ENCODE data around the gene RNF186.

Gene RNF186

DNA sequence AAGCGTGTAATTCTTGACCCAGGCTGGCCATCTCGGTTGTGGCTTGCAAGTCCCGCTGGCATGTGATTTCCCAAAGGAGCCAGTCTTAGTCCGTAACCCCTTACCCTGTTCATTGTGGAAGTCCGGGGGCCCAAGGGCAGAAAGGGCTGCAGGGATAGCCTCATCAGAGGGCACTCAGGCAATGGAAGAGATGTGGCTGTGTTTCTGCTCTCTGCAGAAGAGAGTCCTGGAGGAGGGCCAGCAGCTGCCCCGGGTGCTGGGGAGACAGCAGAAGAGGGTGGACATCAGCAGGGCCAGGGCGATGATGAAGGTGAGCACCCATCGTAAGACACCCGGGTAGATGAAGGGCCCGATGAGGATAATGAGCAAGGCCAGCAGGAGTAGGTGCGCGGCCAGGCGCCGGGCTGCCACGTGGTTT, 830 bp downstream of the RNF186 start:
- Histone ChIP-seq H2BK5ac (ENCODE audit: low read length) (no peak overlapping the region), H3K23ac (ENCODE audit: low read length) (no peak overlapping the region), H4K5ac (ENCODE audit: low read length) (no peak overlapping the region), H3K4me1 (ENCODE audit: control insufficient read depth, low read depth, low read length) (peaks cover 5% of the 10 kb centered on the region), H3K4me3 (ENCODE audit: low read length) (no peak overlapping the region), H3K4me2 (ENCODE audit: low read length) (no peak overlapping the region), H3K27ac (ENCODE audit: low read depth, low read length) (no peak overlapping the region), H3K9ac (ENCODE audit: low read length) (no peak overlapping the region), H3K79me2 (ENCODE audit: control insufficient read depth, insufficient read depth, low read length) (no peaks in the 10 kb centered on the region), H3K79me1 (ENCODE audit: low read length) (no peaks in the 10 kb centered on the region), H3K36me3 (ENCODE audit: control insufficient read depth, insufficient read depth, low read length) (no peaks in the 10 kb centered on the region), H4K8ac (ENCODE audit: low read depth, low read length) (no peak overlapping the region), H3K56ac (ENCODE audit: low read length) (peak overlapping the region; percentile 15), H3K18ac (ENCODE audit: low read length) (no peak overlapping the region), H3K4ac (ENCODE audit: low read depth, low read length) (no peak overlapping the region), H2AK5ac (ENCODE audit: low read length) (no peak overlapping the region), H3K27me3 (ENCODE audit: insufficient read depth, low read length, poor library complexity) (no peaks in the 10 kb centered on the region), H2BK120ac (ENCODE audit: low read depth, low read length) (no peak overlapping the region), H2BK15ac (replicated peaks; ENCODE audit: low read depth) (no peak overlapping the region)
- no peak for DNase-seq
- WGBS (ENCODE audit: extremely low coverage, insufficient coverage, low lambda C conversion rate), result no CpG with 5 or more reads among the region's 15 CpGs

GRCh38 chr1:19813643-19813960, 1.5 kb downstream of the RNF186 start:
- no peak overlapping the region for H3K18ac ChIP-seq (ENCODE audit: low read length)
- no peak overlapping the region for H3K27ac ChIP-seq (ENCODE audit: low read depth, low read length)
- no peak overlapping the region for H3K23ac ChIP-seq (ENCODE audit: low read length)
- no peak overlapping the region for H3K56ac ChIP-seq (ENCODE audit: low read length)
- H3K79me2 ChIP-seq (ENCODE audit: control insufficient read depth, insufficient read depth, low read length), result no peaks in the 10 kb centered on the region
- H3K4ac ChIP-seq (ENCODE audit: low read depth, low read length), result no peak overlapping the region
- H2AK5ac ChIP-seq (ENCODE audit: low read length), result no peak overlapping the region
- H3K4me3 ChIP-seq (ENCODE audit: low read length), result no peak overlapping the region
- DNase-seq, result no peak
- no peak overlapping the region for H4K8ac ChIP-seq (ENCODE audit: low read depth, low read length)
- H3K4me1 ChIP-seq (ENCODE audit: control insufficient read depth, low read depth, low read length), result peaks cover 5% of the 10 kb centered on the region
- no peaks in the 10 kb centered on the region for H3K36me3 ChIP-seq (ENCODE audit: control insufficient read depth, insufficient read depth, low read length)
- H3K4me2 ChIP-seq (ENCODE audit: low read length), result no peak overlapping the region
- no CpG with 5 or more reads among the region's 4 CpGs for WGBS (ENCODE audit: extremely low coverage, insufficient coverage, low lambda C conversion rate)
- H2BK5ac ChIP-seq (ENCODE audit: low read length), result no peak overlapping the region
- H3K79me1 ChIP-seq (ENCODE audit: low read length), result no peaks in the 10 kb centered on the region
- no peak overlapping the region for H4K5ac ChIP-seq (ENCODE audit: low read length)
- no peak overlapping the region for H3K9ac ChIP-seq (ENCODE audit: low read length)
- H2BK15ac ChIP-seq (replicated peaks; ENCODE audit: low read depth), result no peak overlapping the region
- H3K27me3 ChIP-seq (ENCODE audit: insufficient read depth, low read length, poor library complexity), result no peaks in the 10 kb centered on the region
- no peak overlapping the region for H2BK120ac ChIP-seq (ENCODE audit: low read depth, low read length)

DNA sequence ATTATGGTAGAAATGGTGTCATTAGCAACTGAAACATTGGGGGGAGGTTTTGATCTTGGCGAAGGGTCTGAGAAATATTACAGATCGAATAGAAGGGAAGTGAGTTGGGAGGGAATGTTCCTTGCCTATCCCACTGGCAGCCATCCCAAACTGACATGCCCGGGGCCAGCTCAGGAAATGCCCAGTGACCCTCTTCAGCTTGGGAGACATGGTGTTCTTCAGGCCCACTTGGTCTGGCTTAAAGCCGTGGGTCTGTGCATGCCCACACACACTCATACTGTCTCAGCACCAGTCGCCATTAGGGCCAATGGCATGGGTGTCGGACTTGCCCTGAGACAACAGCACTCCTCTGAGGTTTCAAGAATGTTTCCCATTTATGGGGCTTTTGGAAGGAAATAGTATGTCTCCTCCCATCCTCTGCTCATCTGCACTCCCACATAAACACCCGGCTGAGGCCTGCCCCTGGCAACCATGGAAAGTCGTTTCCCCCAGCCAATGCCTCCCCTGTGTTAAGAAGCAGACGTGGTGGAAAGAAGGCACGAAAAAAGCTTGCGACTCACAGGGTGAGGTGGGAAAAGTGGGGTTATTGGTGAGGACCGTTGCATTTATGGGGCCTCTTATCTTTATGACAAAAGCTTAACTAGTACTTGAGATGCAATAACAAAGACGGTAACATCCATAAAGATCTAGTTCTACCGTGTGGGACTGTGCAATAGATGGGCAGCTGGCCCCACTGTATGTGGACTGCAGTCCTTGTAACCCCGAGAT, 2.0 kb downstream of the RNF186 start:
- H2BK120ac ChIP-seq (ENCODE audit: low read depth, low read length), result no peak overlapping the region
- H3K79me2 ChIP-seq (ENCODE audit: control insufficient read depth, insufficient read depth, low read length), result no peaks in the 10 kb centered on the region
- no peak overlapping the region for H3K56ac ChIP-seq (ENCODE audit: low read length)
- no peak overlapping the region for H3K27ac ChIP-seq (ENCODE audit: low read depth, low read length)
- no peak overlapping the region for H4K8ac ChIP-seq (ENCODE audit: low read depth, low read length)
- H4K5ac ChIP-seq (ENCODE audit: low read length), result no peak overlapping the region
- H3K79me1 ChIP-seq (ENCODE audit: low read length), result no peaks in the 10 kb centered on the region
- no peak overlapping the region for H3K4me3 ChIP-seq (ENCODE audit: low read length)
- no peaks in the 10 kb centered on the region for H3K27me3 ChIP-seq (ENCODE audit: insufficient read depth, low read length, poor library complexity)
- H3K9ac ChIP-seq (ENCODE audit: low read length), result no peak overlapping the region
- H3K4me2 ChIP-seq (ENCODE audit: low read length), result no peak overlapping the region
- no CpG with 5 or more reads among the region's 15 CpGs for WGBS (ENCODE audit: extremely low coverage, insufficient coverage, low lambda C conversion rate)
- H3K23ac ChIP-seq (ENCODE audit: low read length), result no peak overlapping the region
- H2BK5ac ChIP-seq (ENCODE audit: low read length), result no peak overlapping the region
- H3K36me3 ChIP-seq (ENCODE audit: control insufficient read depth, insufficient read depth, low read length), result no peaks in the 10 kb centered on the region
- peaks cover 5% of the 10 kb centered on the region for H3K4me1 ChIP-seq (ENCODE audit: control insufficient read depth, low read depth, low read length)
- DNase-seq, result no peak
- H2AK5ac ChIP-seq (ENCODE audit: low read length), result no peak overlapping the region
- H2BK15ac ChIP-seq (replicated peaks; ENCODE audit: low read depth), result no peak overlapping the region
- no peak overlapping the region for H3K4ac ChIP-seq (ENCODE audit: low read depth, low read length)
- H3K18ac ChIP-seq (ENCODE audit: low read length), result no peak overlapping the region

- H2BK15ac ChIP-seq (replicated peaks; ENCODE audit: low read depth), result no peak overlapping the region
- no peak overlapping the region for H3K27ac ChIP-seq (ENCODE audit: low read depth, low read length)
- H3K56ac ChIP-seq (ENCODE audit: low read length), result no peak overlapping the region
- no peaks in the 10 kb centered on the region for H3K27me3 ChIP-seq (ENCODE audit: insufficient read depth, low read length, poor library complexity)
- no peak overlapping the region for H3K23ac ChIP-seq (ENCODE audit: low read length)
- no peaks in the 10 kb centered on the region for H3K79me1 ChIP-seq (ENCODE audit: low read length)
- no peak overlapping the region for H2BK120ac ChIP-seq (ENCODE audit: low read depth, low read length)
- no peak overlapping the region for H4K8ac ChIP-seq (ENCODE audit: low read depth, low read length)
- H3K79me2 ChIP-seq (ENCODE audit: control insufficient read depth, insufficient read depth, low read length), result no peaks in the 10 kb centered on the region
- H3K9ac ChIP-seq (ENCODE audit: low read length), result no peak overlapping the region
- H3K36me3 ChIP-seq (ENCODE audit: control insufficient read depth, insufficient read depth, low read length), result no peaks in the 10 kb centered on the region
- H3K4me2 ChIP-seq (ENCODE audit: low read length), result no peak overlapping the region
- no peak overlapping the region for H2AK5ac ChIP-seq (ENCODE audit: low read length)
- H3K4me3 ChIP-seq (ENCODE audit: low read length), result no peak overlapping the region
- H3K4me1 ChIP-seq (ENCODE audit: control insufficient read depth, low read depth, low read length), result peaks cover 3% of the 10 kb centered on the region
- no peak overlapping the region for H3K18ac ChIP-seq (ENCODE audit: low read length)
- WGBS (ENCODE audit: extremely low coverage, insufficient coverage, low lambda C conversion rate), result no CpG with 5 or more reads among the region's 5 CpGs
- peak; percentile 72 for DNase-seq
- no peak overlapping the region for H4K5ac ChIP-seq (ENCODE audit: low read length)
- no peak overlapping the region for H2BK5ac ChIP-seq (ENCODE audit: low read length)
- no peak overlapping the region for H3K4ac ChIP-seq (ENCODE audit: low read depth, low read length)
Observed at GRCh38 chr1:19811206-19811851, 3.8 kb downstream of the RNF186 start.

GRCh38 chr1:19809044-19809750, 5.9 kb downstream of the RNF186 start:
- WGBS (ENCODE audit: extremely low coverage, insufficient coverage, low lambda C conversion rate), result no CpG with 5 or more reads among the region's 13 CpGs
- Histone ChIP-seq H3K23ac (ENCODE audit: low read length) (no peak overlapping the region), H2BK5ac (ENCODE audit: low read length) (no peak overlapping the region), H3K79me2 (ENCODE audit: control insufficient read depth, insufficient read depth, low read length) (no peaks in the 10 kb centered on the region), H3K9ac (ENCODE audit: low read length) (no peak overlapping the region), H3K27ac (ENCODE audit: low read depth, low read length) (no peak overlapping the region), H3K56ac (ENCODE audit: low read length) (no peak overlapping the region), H3K18ac (ENCODE audit: low read length) (no peak overlapping the region), H3K4me1 (ENCODE audit: control insufficient read depth, low read depth, low read length) (no peaks in the 10 kb centered on the region), H3K4me3 (ENCODE audit: low read length) (no peak overlapping the region), H3K79me1 (ENCODE audit: low read length) (no peaks in the 10 kb centered on the region), H3K4me2 (ENCODE audit: low read length) (no peak overlapping the region), H4K8ac (ENCODE audit: low read depth, low read length) (no peak overlapping the region), H3K4ac (ENCODE audit: low read depth, low read length) (no peak overlapping the region), H3K27me3 (ENCODE audit: insufficient read depth, low read length, poor library complexity) (no peaks in the 10 kb centered on the region), H2BK120ac (ENCODE audit: low read depth, low read length) (no peak overlapping the region), H2AK5ac (ENCODE audit: low read length) (no peak overlapping the region), H4K5ac (ENCODE audit: low read length) (no peak overlapping the region), H3K36me3 (ENCODE audit: control insufficient read depth, insufficient read depth, low read length) (no peaks in the 10 kb centered on the region), H2BK15ac (replicated peaks; ENCODE audit: low read depth) (no peak overlapping the region)
- DNase-seq, result no peak
